Endothelial cell of hepatic sinusoid (primary cell): ENCODE results near the gene OTOP2.
"Not testable (repeated sequence)": the region's sequence is repeated elsewhere in the genome, so short reads cannot be mapped to it uniquely, and the experiment has no call there.

Source experiments
- in situ Hi-C: cut with HindIII; loops from 2 replicates; pipeline ENCODE4 v1.10.0; 2017; ENCODE audit warnings: low sequenced_read_pairs

The OTOP2 gene

DNA sequence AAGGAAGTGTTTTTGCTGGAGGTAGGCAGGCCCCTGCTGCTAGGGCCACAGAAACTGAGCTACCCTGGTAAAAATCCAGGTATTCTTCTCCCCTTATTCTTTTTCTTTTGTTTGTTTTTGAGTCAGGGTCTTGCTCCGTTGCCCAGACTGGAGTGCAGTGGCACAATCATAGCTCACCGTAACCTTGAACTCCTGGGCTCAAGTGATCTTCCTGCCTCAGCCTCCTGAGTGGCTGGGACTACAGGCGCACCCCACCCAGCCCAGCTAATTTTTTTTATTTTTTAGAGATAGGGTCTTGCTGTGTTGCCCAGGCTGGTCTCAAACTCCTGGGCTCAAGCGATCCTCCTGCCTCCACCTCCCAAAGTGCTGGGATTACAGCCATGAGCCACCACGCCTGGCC lies 45.4 kb downstream of the OTOP2 start:
- in situ Hi-C loops: not testable (repeated sequence)

DNA sequence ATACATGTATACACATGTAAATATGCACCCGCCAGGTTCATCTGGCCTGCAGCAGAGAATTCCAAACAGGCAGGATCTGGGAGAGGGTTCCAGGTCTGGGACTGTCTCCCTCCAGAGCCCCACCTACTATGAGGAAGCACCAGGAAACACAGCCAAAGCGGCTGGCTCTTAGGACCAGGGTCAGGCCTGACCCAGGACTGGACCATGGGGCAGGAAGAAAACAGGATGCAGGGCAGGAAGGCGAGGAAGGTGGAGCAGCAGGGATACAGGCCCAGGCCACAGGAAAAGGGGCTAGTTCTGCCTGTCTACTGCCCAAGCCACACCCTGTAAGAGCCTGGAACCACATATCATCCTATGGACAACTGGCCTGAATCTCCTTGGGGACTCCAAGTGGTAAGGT lies 46.3 kb downstream of the OTOP2 start:
- in situ Hi-C loops: no loop called here

DNA sequence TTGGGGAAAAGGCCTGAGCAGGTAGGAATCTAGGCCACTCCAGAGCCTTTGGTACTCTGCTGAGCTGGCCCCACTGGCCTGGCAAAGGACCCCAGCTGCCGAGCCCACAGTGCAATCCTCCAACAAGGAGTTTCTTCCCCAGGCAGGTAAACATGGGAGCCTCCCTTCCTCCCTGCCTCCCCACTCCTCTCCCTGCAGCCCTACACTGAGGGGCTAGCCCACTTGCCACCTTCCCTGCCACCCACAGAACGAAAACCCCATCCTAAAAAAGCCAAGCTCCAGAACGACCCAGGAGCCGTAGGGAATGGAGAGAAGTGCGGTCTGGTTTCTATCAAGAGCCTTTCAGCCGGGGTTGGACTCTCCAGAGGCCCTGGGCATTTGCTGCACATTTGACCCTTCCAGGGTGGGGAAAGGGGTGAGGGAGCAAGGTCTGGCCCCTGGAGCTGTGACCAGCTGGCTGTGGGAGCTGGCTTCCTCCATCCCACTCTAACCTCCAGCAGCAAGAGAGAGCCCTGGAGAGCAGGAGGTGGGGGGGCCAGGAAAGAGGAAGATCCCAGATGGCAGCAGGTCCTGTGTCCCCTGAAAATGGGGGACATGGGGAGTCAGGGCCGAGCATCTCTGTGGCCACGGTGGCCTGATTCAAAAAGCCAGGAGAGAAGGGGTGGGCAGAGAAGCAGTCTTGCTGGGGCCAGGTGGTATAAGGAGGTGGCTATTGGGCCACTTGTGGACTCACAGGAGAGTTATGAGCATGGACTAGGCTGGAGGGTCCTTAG lies 47.2 kb downstream of the OTOP2 start:
- in situ Hi-C loops: no loop called here

DNA sequence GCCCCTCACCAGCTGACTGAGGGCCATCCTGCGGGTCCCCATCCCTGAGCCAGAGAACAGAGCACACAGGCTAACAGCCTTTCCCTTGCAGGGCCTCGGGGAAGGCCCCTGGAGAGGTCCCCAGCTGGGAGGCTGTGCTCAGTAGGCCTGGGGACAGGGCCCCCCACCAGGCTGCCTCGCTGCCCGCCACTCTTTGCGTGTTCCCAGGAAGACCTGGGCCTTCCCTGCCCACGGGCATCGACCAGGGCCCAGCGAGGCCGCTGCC lies 47.7 kb downstream of the OTOP2 start:
- in situ Hi-C loops: no loop called here

DNA sequence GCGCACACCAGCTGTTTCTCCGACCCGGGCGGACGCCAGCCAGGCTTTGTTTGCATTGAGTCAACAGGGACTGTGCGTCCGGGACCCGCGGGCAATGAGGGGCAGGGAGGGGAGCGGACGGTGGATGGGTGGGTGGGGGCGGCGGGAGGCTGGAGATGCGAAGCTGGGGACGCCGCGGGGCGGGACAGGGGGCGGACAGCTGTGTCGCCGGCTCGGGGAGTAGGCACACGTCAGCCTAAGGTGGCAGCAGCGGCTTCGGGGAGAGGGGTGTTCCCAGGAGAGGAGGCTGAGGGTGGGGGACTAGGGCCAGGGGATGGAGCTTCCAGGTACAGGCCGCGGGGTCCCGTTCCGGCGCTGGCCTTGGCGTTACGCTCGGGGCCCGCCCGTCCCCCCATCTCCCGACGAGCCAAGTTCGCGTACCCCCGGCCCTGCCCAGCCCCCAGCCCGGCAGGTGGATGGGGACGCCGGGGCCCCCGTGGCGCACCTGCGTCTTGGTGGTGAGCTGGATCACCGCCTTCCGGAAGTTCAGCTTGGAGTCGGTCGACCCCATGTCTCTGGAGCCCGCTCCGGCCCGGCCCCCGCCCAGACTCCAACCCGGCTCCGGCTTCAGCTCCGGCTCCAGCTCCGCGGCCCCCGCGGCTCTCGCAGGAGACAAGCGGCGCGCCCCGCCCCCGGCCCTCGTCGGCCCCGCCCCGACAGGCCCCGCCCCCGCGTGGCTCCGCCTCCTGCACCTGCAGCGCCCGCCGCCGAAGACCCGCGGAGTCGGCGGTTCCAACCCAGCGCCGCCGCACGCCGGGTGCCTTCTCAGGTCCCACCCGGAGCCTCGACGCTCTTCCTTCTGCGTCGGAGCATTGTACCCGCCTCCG lies 48.3 kb downstream of the OTOP2 start, which contains the start of gene HID1:
HID1 (minus strand) TSS at position 653 of the 866 bp plus-strand sequence; CDS start at position 550, 103 bp downstream.
- in situ Hi-C loops: no loop called here

DNA sequence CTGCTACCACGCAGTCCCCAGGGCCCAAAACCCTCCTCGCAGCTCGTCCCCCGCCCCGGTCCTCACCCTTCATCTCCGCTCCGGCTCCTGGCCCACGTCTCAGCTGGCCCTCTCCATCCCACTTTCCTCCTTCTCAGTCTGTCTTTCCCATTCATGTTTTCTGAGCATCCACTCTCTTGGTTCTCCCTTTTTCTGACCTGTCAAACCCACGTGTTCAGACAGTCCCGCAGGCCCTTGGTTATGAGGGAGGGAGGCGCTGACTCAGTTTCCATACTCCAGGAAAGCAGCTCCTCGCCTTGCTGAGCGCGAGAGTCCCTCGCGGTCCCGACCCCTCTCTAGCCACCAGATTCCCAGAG lies 48.9 kb downstream of the OTOP2 start:
- in situ Hi-C loops: no loop called here

DNA sequence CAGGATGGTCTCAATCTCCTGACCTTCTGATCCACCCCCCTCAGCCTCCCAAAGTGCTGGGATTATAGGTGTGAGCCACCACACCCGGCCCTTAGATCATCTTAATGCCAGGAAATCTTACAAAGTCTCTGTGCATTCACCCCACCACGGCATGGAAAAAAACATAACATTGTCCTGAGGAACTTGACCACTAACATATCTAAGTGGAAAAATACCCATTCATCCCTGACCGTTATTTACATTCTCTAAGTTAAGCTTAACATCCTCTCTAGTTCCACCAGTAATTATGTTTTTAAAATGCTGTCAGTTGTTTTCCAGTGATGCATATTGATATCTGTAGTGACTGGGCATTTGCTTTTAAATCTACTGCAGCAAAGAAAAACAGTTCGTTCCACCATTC lies 51.9 kb downstream of the OTOP2 start:
- in situ Hi-C loops: no loop called here

DNA sequence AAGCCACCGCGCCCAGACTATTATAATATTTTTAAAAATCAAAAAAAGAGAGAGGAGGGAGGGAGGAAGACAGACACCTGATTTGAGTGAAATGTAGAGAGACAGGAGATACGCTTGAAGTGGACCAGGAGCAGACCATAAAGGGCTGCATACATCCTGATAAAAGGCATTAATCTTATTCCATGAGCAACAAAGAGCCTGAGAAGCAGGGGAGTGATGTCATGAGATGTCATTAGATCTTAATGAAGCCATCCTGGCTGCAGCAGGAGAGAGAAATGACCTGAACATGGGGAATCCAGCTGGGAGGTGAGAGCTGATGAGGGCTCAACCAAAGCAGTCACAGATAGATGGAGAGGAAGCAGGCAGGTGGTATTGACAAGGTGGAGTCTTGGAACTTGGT lies 53.7 kb downstream of the OTOP2 start:
- in situ Hi-C loops: no loop called here

DNA sequence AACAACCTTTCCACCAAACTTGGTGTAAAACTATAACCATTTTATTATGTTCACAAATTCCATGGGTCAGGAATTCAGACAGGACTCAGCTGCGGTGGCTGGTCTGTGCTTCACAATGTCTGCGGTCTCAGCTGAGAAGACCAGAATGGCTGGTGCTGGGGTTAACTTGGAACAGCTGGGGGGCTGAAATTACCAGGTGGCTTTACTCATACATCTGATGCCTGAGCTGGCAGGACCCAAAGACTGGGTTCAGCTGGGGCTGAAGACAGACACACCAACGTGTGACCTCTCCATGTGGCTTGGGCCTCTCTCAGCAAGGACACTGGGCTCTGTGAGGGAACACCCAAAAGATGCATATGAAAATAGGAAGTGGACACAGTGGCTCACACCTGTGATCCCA lies 54.2 kb downstream of the OTOP2 start:
- in situ Hi-C loops: no loop called here

DNA sequence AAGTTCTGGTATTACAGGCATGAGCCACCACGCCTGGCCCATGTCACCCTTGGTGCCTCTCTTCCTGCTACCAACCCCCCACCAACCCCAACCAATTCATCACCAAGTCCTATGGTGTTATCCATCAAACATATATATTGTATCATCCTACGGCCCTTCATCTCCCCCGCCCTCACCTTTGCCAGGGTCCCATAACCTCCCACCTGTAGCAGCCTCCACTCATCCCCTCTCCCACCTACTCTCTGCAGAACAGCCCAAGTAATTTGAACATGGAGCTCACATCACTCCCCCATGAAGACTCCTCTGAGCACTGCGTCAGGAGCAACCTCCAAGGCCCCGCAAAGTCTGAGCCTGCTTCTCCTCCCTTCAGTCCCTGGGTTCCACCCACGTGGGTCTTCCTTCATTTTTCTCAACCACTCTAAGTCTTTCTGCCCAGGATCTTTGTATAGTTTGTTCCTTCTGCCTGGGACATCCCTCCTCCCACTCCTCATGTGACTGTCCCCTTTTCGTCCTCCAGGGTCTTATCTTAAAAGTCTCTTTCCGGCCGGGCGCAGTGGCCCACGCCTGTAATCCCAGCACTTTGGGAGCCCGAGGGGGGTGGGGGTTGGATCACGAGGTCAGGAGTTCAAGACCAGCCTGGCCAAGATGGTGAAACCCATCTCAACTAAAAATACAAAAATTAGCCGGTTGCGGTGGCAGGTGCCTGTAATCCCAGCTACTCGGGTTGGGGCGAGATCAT lies 55.5 kb downstream of the OTOP2 start:
- in situ Hi-C loops: no loop called here

DNA sequence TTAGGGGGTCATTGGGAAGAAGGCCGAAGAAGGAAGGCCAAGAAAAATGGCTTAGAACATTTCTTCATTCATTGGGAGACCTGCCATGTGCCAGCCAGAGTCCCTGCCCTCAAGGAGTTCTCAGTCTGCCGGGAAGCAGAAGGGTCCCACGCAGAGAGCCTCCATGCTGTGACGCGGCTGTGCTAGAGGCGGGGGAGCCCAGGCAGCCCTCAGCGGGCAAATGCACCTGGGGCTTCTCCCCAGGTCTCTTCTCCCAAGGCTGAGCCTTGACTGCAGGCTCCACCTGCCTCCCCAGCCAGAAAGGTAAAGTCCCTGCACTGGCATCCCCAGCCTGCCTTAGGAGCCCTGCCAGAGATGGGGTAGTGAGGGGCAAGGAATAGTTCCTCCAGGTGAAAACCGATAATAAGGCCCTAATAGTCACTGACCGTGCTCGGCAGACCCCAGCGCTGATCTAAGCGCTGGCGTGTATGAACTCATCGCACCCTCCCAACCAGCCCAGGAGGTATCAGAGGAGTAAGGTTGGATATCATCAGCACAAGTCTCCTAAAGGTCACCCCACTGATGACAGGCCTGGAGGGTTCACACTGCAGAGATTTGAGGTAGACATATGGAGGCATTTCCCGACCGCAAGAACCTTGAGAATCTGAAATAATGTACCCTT lies 57.4 kb downstream of the OTOP2 start:
- in situ Hi-C loops: no loop called here

DNA sequence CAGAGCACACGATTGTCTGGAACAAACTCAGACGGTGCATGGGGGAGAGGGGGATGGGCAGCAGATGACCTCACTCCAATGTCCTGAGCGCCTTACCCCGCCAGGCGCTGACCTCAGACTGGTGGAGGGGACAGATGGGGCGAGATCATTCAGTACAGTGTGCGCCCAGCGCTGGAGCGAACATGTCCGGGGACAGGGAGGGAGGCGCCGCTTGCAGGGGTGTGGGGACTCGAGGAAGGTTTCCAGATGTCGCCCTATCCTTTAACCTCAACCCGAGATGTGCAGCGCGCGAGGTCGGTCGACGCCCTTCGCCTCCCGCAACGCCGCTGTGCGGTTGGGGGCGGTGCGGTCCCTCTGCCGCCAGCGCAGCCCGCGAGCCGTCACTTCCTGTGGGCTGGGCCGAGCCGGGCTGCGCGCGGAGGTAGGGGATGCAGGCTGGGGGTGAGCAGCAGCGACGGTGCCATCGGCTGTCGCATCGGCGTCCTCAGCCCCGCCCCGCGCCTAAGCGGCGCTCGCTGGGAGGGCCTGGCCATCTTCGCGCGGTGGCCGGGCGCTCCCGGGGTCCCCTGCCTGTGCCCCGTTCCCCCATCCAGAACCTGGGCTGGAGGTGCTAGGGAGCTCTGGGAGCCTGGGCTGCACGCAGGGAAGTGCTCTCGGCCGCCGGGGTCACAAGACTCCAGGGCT lies 58.0 kb downstream of the OTOP2 start:
- in situ Hi-C loops: no loop called here

DNA sequence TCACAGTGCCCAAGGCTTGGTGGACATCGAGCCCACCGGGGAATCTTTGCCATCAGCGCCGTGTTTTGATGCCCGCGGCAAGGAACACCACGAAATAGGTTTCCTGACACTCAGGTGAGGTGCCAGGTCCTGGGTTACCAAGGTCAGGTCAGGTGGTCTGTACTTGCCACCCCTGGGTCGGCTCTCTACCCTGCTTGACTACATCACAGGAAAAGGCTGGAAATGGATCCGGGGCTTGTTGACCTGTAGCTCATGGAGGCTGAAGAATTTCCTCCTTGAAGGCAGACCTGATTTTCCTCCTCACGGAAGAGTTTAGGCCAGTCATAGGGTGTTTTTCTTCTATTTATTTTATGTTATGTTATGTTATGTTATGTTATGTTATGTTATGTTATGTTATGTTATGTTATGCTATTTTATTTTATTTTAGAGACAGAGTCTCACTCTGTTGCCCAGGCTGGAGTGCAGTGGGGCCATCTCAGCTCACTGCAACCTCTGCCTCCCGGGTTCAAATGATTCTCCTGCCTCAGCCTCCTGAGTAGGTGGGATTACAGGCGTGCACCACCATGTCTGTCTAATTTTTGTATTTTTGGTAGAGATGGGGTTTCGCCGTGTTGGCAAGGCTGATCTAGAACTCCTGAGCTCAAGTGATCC lies 58.7 kb downstream of the OTOP2 start:
- in situ Hi-C loops: not testable (repeated sequence)
